Measurements from ENCODE around the gene STMP1. TPM values are rescaled to one million over a fixed set of nuclear protein-coding genes. Genes with fewer than 3 reads are reported as not detected.

STMP1 gene
- total RNA-seq, 4 donors from 2014 or later: 4.4 to 28.5 (median 23.1) TPM

GRCh38 chr7:135653340-135654080 is 8.8 kb upstream of the STMP1 start:
- DNase-seq: no peak
- Histone ChIP-seq H3K9me3 (no peaks in the 10 kb centered on the region), H3K27ac (no peak overlapping the region), H3K27me3 (no peaks in the 10 kb centered on the region), H3K4me3 (no peak overlapping the region), H3K4me1 (no peaks in the 10 kb centered on the region), H3K36me3 (no peaks in the 10 kb centered on the region)
- no peak for TF ChIP-seq CTCF (IDR thresholded peaks at IDR 0.05)
- intact Hi-C loops (cut with DNase I; ENCODE audit: low total_unique reads): no loop called here

- no peak for DNase-seq
- Histone ChIP-seq H3K36me3 (no peaks in the 10 kb centered on the region), H3K9me3 (no peaks in the 10 kb centered on the region), H3K27me3 (no peaks in the 10 kb centered on the region), H3K4me1 (peaks cover 0 to 4% of the 10 kb centered on the region in 2 donors), H3K4me3 (no peak overlapping the region), H3K27ac (no peak overlapping the region)
- intact Hi-C loops (cut with DNase I; ENCODE audit: low total_unique reads): no loop called here
- TF ChIP-seq CTCF (IDR thresholded peaks at IDR 0.05): no peak
- TF ChIP-seq POLR2A (IDR thresholded peaks at IDR 0.05): no peak
These were observed 3.8 kb upstream of the STMP1 start for GRCh38 chr7:135658564-135658963.

GRCh38 chr7:135659159-135659846 is 3.0 kb upstream of the STMP1 start:
- H3K36me3 ChIP-seq: no peaks in the 10 kb centered on the region
- no peaks in the 10 kb centered on the region for H3K9me3 ChIP-seq
- H3K27ac ChIP-seq: no peak overlapping the region
- H3K27me3 ChIP-seq: no peaks in the 10 kb centered on the region
- H3K4me3 ChIP-seq: no peak overlapping the region
- intact Hi-C loops (cut with DNase I; ENCODE audit: low total_unique reads): no loop called here
- no peak for DNase-seq
- TF ChIP-seq CTCF (IDR thresholded peaks at IDR 0.05) (no peak), POLR2A (IDR thresholded peaks at IDR 0.05) (no peak)
- H3K4me1 ChIP-seq: peaks cover 0 to 7% of the 10 kb centered on the region in 2 donors

- Histone ChIP-seq H3K27me3 (no peaks in the 10 kb centered on the region), H3K36me3 (no peaks in the 10 kb centered on the region), H3K4me3 (peak overlapping the region; percentile 90 to 98), H3K9me3 (no peaks in the 10 kb centered on the region), H3K27ac (peak overlapping the region; percentile 87 to 96), H3K4me1 (peaks cover 0 to 7% of the 10 kb centered on the region in 2 donors)
- no peak for DNase-seq
- intact Hi-C loops (cut with DNase I; ENCODE audit: low total_unique reads): loop anchor here (10.0 kb wide), 1 partner anchor 313 kb away; the partner anchor contains the start of gene MTPN
- TF ChIP-seq POLR2A (IDR thresholded peaks at IDR 0.05) (no peak), CTCF (IDR thresholded peaks at IDR 0.05) (no peak)
These were observed 797 bp upstream of the STMP1 start for GRCh38 chr7:135661311-135662122.

- no peaks in the 10 kb centered on the region for H3K9me3 ChIP-seq
- peaks cover 0 to 7% of the 10 kb centered on the region in 2 donors for H3K4me1 ChIP-seq
- TF ChIP-seq CTCF (IDR thresholded peaks at IDR 0.05) (no peak), POLR2A (IDR thresholded peaks at IDR 0.05) (no peak)
- intact Hi-C loops (cut with DNase I; ENCODE audit: low total_unique reads): loop anchor here (10.0 kb wide), 1 partner anchor 313 kb away; the partner anchor contains the start of gene MTPN
- H3K27ac ChIP-seq: peak overlapping the region; percentile 87 to 96
- no peaks in the 10 kb centered on the region for H3K27me3 ChIP-seq
- no peaks in the 10 kb centered on the region for H3K36me3 ChIP-seq
- DNase-seq: no peak
- peak overlapping the region; percentile 90 to 98 for H3K4me3 ChIP-seq
These were observed 266 bp upstream of the STMP1 start for GRCh38 chr7:135662123-135662372.

All from uterus (tissue), 4 donors.